Glutamatergic neuron (in vitro differentiated cells): Measurements from ENCODE around the gene FSIP1. TPM values are rescaled to one million over a fixed set of nuclear protein-coding genes. Genes with fewer than 3 reads are reported as not detected.

ENCODE experiments used
- DNase-seq: peaks from one replicate; pipeline ENCODE4 v3.0.0; 2022
- H3K27ac Mint-ChIP-seq: one replicate; pipeline ENCODE4 v1.8.0; 2020; ENCODE audit warnings: mild to moderate bottlenecking, mixed read lengths, inconsistent platforms; ENCODE audit not compliant: unreplicated experiment
- H3K27me3 Mint-ChIP-seq: one replicate; pipeline ENCODE4 v1.8.0; 2020; ENCODE audit warnings: mild to moderate bottlenecking, moderate library complexity, mixed read lengths, inconsistent platforms; ENCODE audit not compliant: unreplicated experiment
- H3K36me3 Mint-ChIP-seq: one replicate; pipeline ENCODE4 v1.8.0; 2020; ENCODE audit warnings: mild to moderate bottlenecking, mixed read lengths, inconsistent platforms; ENCODE audit not compliant: unreplicated experiment
- H3K4me1 Mint-ChIP-seq: one replicate; pipeline ENCODE4 v1.8.0; 2020; ENCODE audit warnings: mild to moderate bottlenecking, low read depth, mixed read lengths, inconsistent platforms; ENCODE audit not compliant: unreplicated experiment
- H3K4me3 Mint-ChIP-seq: one replicate; pipeline ENCODE4 v1.8.0; 2020; ENCODE audit warnings: mild to moderate bottlenecking, mixed read lengths, inconsistent platforms; ENCODE audit not compliant: unreplicated experiment
- H3K9me3 Mint-ChIP-seq: one replicate; pipeline ENCODE4 v1.8.0; 2020; ENCODE audit warnings: mild to moderate bottlenecking, moderate library complexity, mixed read lengths, inconsistent platforms; ENCODE audit not compliant: unreplicated experiment
- total RNA-seq: library from RNA; stranded (reverse); fragmentation: NEBNext Ultra II Directional; extraction: Animal tissue kit (Norgen Biotek cat#: 25700); gene quantifications from one replicate; pipeline ENCODE4 v1.2.1, GENCODE V29; 2021; ENCODE audit not compliant: unreplicated experiment
- TF ChIP-seq, protein P1 (sequence below): fragments of 200-600 bp; sonication (generic); IDR thresholded peaks from one replicate; pipeline ENCODE4 v1.5.0; 2021; ENCODE audit not compliant: partially characterized antibody, unreplicated experiment

Gene FSIP1
- total RNA-seq, 1 donor from 2014 or later = 1.5 TPM

GRCh38 chr15:39580117-39580484 lies 202.5 kb downstream of the FSIP1 start:
- TF ChIP-seq, protein P1, sequence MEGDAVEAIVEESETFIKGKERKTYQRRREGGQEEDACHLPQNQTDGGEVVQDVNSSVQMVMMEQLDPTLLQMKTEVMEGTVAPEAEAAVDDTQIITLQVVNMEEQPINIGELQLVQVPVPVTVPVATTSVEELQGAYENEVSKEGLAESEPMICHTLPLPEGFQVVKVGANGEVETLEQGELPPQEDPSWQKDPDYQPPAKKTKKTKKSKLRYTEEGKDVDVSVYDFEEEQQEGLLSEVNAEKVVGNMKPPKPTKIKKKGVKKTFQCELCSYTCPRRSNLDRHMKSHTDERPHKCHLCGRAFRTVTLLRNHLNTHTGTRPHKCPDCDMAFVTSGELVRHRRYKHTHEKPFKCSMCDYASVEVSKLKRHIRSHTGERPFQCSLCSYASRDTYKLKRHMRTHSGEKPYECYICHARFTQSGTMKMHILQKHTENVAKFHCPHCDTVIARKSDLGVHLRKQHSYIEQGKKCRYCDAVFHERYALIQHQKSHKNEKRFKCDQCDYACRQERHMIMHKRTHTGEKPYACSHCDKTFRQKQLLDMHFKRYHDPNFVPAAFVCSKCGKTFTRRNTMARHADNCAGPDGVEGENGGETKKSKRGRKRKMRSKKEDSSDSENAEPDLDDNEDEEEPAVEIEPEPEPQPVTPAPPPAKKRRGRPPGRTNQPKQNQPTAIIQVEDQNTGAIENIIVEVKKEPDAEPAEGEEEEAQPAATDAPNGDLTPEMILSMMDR = peak; percentile 99
- Mint-ChIP-seq H3K27me3 (peaks cover 14% of the 10 kb centered on the region), H3K4me3 (peak overlapping the region; percentile 88), H3K27ac (no peak overlapping the region), H3K4me1 (peaks cover 7% of the 10 kb centered on the region), H3K9me3 (peaks cover 4% of the 10 kb centered on the region), H3K36me3 (no peaks in the 10 kb centered on the region)
- DNase-seq = peak; percentile 92

DNA sequence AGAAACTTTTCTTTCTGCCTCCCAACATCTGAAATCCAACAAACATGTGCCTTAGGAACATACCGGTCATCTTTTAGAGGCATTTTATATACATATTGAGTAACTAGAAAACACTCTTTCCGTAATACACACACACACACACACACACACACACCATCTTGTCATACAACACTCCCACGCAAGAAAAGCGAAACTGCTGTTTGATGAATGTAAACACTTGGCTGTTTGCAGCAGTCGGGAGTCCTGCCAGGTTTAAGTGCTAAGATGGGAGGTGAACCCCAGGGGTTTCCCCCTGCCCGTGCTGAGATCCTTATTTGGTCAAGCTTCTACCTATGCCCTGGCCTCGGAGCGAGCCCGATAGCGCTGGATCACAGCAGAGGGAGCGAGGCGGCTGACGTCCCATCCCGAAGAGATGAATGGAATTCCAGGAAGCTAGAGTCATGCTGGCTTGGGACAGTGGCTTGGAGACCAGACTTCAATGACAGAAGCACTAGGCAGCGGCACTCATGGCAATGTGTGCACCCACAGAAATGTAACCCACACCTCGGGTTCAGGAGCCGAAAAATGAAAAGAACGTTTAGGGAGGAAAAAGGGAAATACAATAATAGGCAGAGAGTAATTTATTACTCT lies 203.0 kb downstream of the FSIP1 start:
- Mint-ChIP-seq H3K9me3 (peaks cover 4% of the 10 kb centered on the region), H3K4me1 (peaks cover 7% of the 10 kb centered on the region), H3K27ac (no peak overlapping the region), H3K36me3 (no peaks in the 10 kb centered on the region), H3K27me3 (peaks cover 14% of the 10 kb centered on the region), H3K4me3 (peak overlapping the region; percentile 88)
- TF ChIP-seq, protein P1 = no peak
- no peak for DNase-seq

DNA sequence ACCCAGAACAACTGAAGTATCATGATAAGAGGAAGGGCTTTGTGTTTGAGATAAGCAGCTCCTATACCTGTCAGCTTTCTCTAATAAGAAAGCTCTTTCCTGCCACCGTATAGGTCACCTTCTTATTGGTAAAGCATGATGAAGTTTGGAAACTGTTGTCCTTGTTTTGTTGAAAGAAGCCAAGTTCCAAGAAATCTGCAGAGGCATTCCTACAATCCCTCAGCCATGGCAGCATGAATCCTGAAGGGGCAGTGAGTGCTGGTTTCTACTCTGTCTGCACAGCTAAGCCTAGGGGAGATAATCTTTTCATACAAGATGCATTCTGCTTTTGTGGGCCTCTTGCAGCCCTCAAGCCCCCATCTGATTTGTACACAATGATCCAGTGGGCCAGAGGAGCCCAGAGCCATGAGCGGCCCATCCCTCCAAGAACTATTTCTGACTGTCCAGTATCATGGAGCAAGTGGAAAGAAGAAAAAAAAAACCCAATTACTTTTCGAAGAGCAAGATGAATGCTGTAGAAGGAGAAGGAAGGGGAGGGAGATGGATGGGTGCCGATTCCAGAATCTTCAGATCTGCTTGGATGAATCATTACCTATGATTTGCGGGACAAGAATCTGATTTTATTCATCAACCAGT lies 203.7 kb downstream of the FSIP1 start:
- peaks cover 4% of the 10 kb centered on the region for H3K9me3 Mint-ChIP-seq
- peak overlapping the region; percentile 39 for H3K4me3 Mint-ChIP-seq
- H3K27me3 Mint-ChIP-seq = peaks cover 14% of the 10 kb centered on the region
- H3K27ac Mint-ChIP-seq = no peak overlapping the region
- H3K4me1 Mint-ChIP-seq = peaks cover 7% of the 10 kb centered on the region
- TF ChIP-seq, protein P1 = peak; percentile 12
- H3K36me3 Mint-ChIP-seq = no peaks in the 10 kb centered on the region
- no peak for DNase-seq

DNA sequence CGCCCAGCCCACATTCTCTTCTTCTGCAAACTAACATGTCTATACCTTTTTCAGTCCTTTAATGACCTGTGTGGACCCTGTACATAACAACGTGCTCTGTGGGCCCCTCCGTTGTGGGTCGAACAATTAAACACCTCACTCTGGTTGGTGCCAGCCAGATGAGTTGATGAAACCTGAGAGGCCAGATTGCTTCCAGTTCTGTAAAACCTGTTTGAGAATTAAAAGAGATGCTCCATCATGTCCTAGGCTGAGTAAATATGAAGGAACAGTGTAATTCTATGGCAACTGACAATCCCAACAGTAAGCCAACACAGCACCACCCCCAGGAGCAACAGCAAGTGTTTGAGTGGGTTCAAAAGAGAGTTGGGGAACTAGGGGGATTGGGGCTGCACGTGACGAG lies 207.5 kb downstream of the FSIP1 start:
- peaks cover 11% of the 10 kb centered on the region for H3K27me3 Mint-ChIP-seq
- peaks cover 7% of the 10 kb centered on the region for H3K4me1 Mint-ChIP-seq
- TF ChIP-seq, protein P1 = no peak
- H3K36me3 Mint-ChIP-seq = no peaks in the 10 kb centered on the region
- no peak overlapping the region for H3K4me3 Mint-ChIP-seq
- peaks cover 2% of the 10 kb centered on the region for H3K9me3 Mint-ChIP-seq
- no peak overlapping the region for H3K27ac Mint-ChIP-seq
- no peak for DNase-seq

DNA sequence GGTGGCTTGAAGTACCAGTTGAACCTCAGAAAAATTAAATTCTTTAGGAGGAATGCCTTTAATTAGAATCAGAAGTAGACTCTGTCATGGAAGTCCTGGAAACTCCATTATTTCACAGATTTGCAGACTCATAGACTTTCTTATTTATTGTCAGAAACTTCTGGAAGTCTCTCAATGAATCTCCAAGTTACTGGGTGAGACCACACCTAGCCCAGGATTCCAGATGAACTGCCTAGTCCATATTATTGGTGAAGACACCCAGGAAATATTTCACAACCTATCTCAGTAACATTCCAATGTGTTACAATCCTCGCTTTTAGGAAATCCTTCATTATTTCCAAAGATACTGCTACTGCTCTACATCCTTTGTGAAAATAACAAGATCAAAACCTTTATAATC lies 208.2 kb downstream of the FSIP1 start:
- no peaks in the 10 kb centered on the region for H3K36me3 Mint-ChIP-seq
- peaks cover 5% of the 10 kb centered on the region for H3K27me3 Mint-ChIP-seq
- DNase-seq = no peak
- H3K9me3 Mint-ChIP-seq = peaks cover 2% of the 10 kb centered on the region
- no peak overlapping the region for H3K27ac Mint-ChIP-seq
- no peak overlapping the region for H3K4me3 Mint-ChIP-seq
- peaks cover 1% of the 10 kb centered on the region for H3K4me1 Mint-ChIP-seq
- TF ChIP-seq, protein P1 = no peak
